Hepatocyte (in vitro differentiated cells): ENCODE measurements around the gene ANO10. TPM values are rescaled to one million over a fixed set of nuclear protein-coding genes. Genes with fewer than 3 reads are reported as not detected.
"Not testable (repeated sequence)": the region's sequence is repeated elsewhere in the genome, so short reads cannot be mapped to it uniquely, and the experiment has no call there.

Experiments
- DNase-seq: peaks from one replicate; pipeline ENCODE4 v3.0.0-alpha.2; 2016; ENCODE audit warnings: low spot score
- H2AFZ ChIP-seq: fragments of 200-600 bp; sonication (generic); 2 replicates; pipeline ENCODE4 v1.6.0; 2016; ENCODE audit warnings: antibody characterized with exemption, mild to moderate bottlenecking
- H3K27ac ChIP-seq: fragments of 200-600 bp; sonication (generic); 2 replicates; pipeline ENCODE4 v1.5.1; 2016; ENCODE audit warnings: mild to moderate bottlenecking
- H3K27me3 ChIP-seq: fragments of 200-600 bp; sonication (generic); 2 replicates; pipeline ENCODE4 v1.6.1; 2016
- H3K36me3 ChIP-seq: fragments of 200-600 bp; sonication (generic); replicated peaks from 2 replicates; pipeline ENCODE4 v1.5.1; 2016; ENCODE audit warnings: low read depth; ENCODE audit not compliant: insufficient read depth
- H3K4me1 ChIP-seq: fragments of 200-600 bp; sonication (generic); 2 replicates; pipeline ENCODE4 v1.5.1; 2016; ENCODE audit warnings: mild to moderate bottlenecking, moderate library complexity; ENCODE audit not compliant: insufficient read depth
- H3K4me2 ChIP-seq: fragments of 200-600 bp; sonication (generic); 2 replicates; pipeline ENCODE4 v1.6.0; 2016
- H3K4me3 ChIP-seq: fragments of 200-600 bp; sonication (generic); 2 replicates; pipeline ENCODE4 v1.5.1; 2016; ENCODE audit warnings: mild to moderate bottlenecking
- H3K79me2 ChIP-seq: fragments of 200-600 bp; sonication (generic); 2 replicates; pipeline ENCODE4 v1.6.0; 2017; ENCODE audit warnings: mild to moderate bottlenecking
- H3K9me2 ChIP-seq: fragments of 200-600 bp; sonication (generic); replicated peaks from 2 replicates; pipeline ENCODE4 v1.6.0; 2017; ENCODE audit warnings: mild to moderate bottlenecking; ENCODE audit not compliant: insufficient read depth
- H3K9me3 ChIP-seq: fragments of 200-600 bp; sonication (generic); 2 replicates; pipeline ENCODE4 v1.5.1; 2016; ENCODE audit warnings: low read depth, mild to moderate bottlenecking
- H4K20me1 ChIP-seq: fragments of 200-600 bp; sonication (generic); 2 replicates; pipeline ENCODE4 v1.6.0; 2016; ENCODE audit warnings: mild to moderate bottlenecking; ENCODE audit not compliant: insufficient read depth, poor library complexity, severe bottlenecking
- CTCF ChIP-seq: fragments of 200-600 bp; sonication (generic); IDR thresholded peaks from 2 replicates; pipeline ENCODE4 v1.5.1; 2016; ENCODE audit warnings: antibody characterized with exemption, mild to moderate bottlenecking; ENCODE audit not compliant: poor library complexity
- EZH2 ChIP-seq: fragments of 200-600 bp; sonication (generic); IDR thresholded peaks from 2 replicates; pipeline ENCODE4 v1.6.1; 2016; ENCODE audit warnings: antibody characterized with exemption, mild to moderate bottlenecking, borderline replicate concordance
- EZH2phosphoT487 ChIP-seq: fragments of 200-600 bp; sonication (generic); IDR thresholded peaks from one replicate; pipeline ENCODE4 v1.6.1; 2018; ENCODE audit warnings: antibody characterized with exemption, mild to moderate bottlenecking, low read depth, moderate library complexity; ENCODE audit not compliant: unreplicated experiment, severe bottlenecking
- WGBS: methylation state at CpG from one replicate; pipeline ENCODE4 v1.1.6; 2016; ENCODE audit warnings: low lambda C conversion rate; ENCODE audit errors: missing lambda C conversion rate; 5-methylcytosine and 5-hydroxymethylcytosine counted together
- polyA plus RNA-seq: library from polyadenylated mRNA; unstranded; fragments of >200 nt; fragmentation: Nextera tagmentation; extraction: Ambion mirVana; gene quantifications from 2 replicates; pipeline ENCODE4 v1.2.1, GENCODE V29; 2016
- total RNA-seq: library from RNA; depleted of rRNA; stranded (reverse); fragments of >200 nt; gene quantifications from 2 replicates; pipeline ENCODE4 v1.2.3, GENCODE V29; 2014

Gene ANO10
- total and polyA plus RNA-seq, 2 experiments from 2014 or later = 28.5 to 33.5 TPM

- Histone ChIP-seq H3K9me2 (no peaks in the 10 kb centered on the region), H3K36me3 (no peaks in the 10 kb centered on the region), H2AFZ (no peak overlapping the region), H3K4me1 (no peaks in the 10 kb centered on the region), H3K27ac (no peak overlapping the region), H3K4me3 (no peak overlapping the region), H3K27me3 (no peaks in the 10 kb centered on the region), H3K9me3 (no peaks in the 10 kb centered on the region), H3K4me2 (no peak overlapping the region), H4K20me1 (no peaks in the 10 kb centered on the region), H3K79me2 (no peaks in the 10 kb centered on the region)
- no peak for DNase-seq
- TF ChIP-seq EZH2phosphoT487 = no peak
- TF ChIP-seq CTCF = no peak
- TF ChIP-seq EZH2 = no peak
Measured at GRCh38 chr3:43597961-43598360, 23.9 kb downstream of the ANO10 start.

GRCh38 chr3:43596178-43596577 lies 25.6 kb downstream of the ANO10 start:
- H4K20me1 ChIP-seq, H2AFZ ChIP-seq, H3K4me3 ChIP-seq, H3K4me1 ChIP-seq, DNase-seq, H3K27me3 ChIP-seq, H3K9me2 ChIP-seq, H3K4me2 ChIP-seq, H3K79me2 ChIP-seq, H3K27ac ChIP-seq, H3K9me3 ChIP-seq, H3K36me3 ChIP-seq: not testable (repeated sequence)
- WGBS = 87% methylated on average over 3 of the region's 3 CpGs

- not testable (repeated sequence) for H3K27me3 ChIP-seq, H3K9me2 ChIP-seq, H3K9me3 ChIP-seq, H3K4me2 ChIP-seq, H4K20me1 ChIP-seq, H3K4me1 ChIP-seq, H3K4me3 ChIP-seq, H3K27ac ChIP-seq, H3K79me2 ChIP-seq, DNase-seq, H2AFZ ChIP-seq, H3K36me3 ChIP-seq
- 94% methylated on average over 3 of the region's 3 CpGs for WGBS
Measured at GRCh38 chr3:43595280-43595679, 26.5 kb downstream of the ANO10 start.

GRCh38 chr3:43593588-43593987 lies 28.2 kb downstream of the ANO10 start:
- H3K36me3 ChIP-seq, DNase-seq, H3K9me2 ChIP-seq, H3K79me2 ChIP-seq, H3K27ac ChIP-seq, H3K27me3 ChIP-seq, H3K9me3 ChIP-seq, H3K4me2 ChIP-seq, H3K4me1 ChIP-seq, H2AFZ ChIP-seq, H3K4me3 ChIP-seq, H4K20me1 ChIP-seq: not testable (repeated sequence)
- 99% methylated on average over 4 of the region's 4 CpGs for WGBS

- not testable (repeated sequence) for DNase-seq, H3K27ac ChIP-seq, H3K36me3 ChIP-seq, H3K9me2 ChIP-seq, H3K4me3 ChIP-seq, H3K9me3 ChIP-seq, H3K79me2 ChIP-seq, H3K4me1 ChIP-seq, H2AFZ ChIP-seq, H4K20me1 ChIP-seq, H3K4me2 ChIP-seq, H3K27me3 ChIP-seq
- WGBS = 94% methylated on average over 10 of the region's 10 CpGs
Measured at GRCh38 chr3:43591866-43592265, 29.9 kb downstream of the ANO10 start.

- H3K4me2 ChIP-seq = no peak overlapping the region
- no peak overlapping the region for H3K27ac ChIP-seq
- H3K9me2 ChIP-seq = no peaks in the 10 kb centered on the region
- 96% methylated on average over 3 of the region's 3 CpGs for WGBS
- no peak overlapping the region for H3K4me3 ChIP-seq
- H3K27me3 ChIP-seq = no peaks in the 10 kb centered on the region
- TF ChIP-seq EZH2phosphoT487 = no peak
- TF ChIP-seq EZH2 = no peak
- no peaks in the 10 kb centered on the region for H3K36me3 ChIP-seq
- DNase-seq = no peak
- H4K20me1 ChIP-seq = no peaks in the 10 kb centered on the region
- H3K79me2 ChIP-seq = no peaks in the 10 kb centered on the region
- H2AFZ ChIP-seq = no peak overlapping the region
- H3K9me3 ChIP-seq = no peaks in the 10 kb centered on the region
- H3K4me1 ChIP-seq = no peaks in the 10 kb centered on the region
Measured at GRCh38 chr3:43587303-43587702, 34.5 kb downstream of the ANO10 start.
